NB4 (cell line): Measurements from ENCODE around the gene SLIT1.

Experiments
- MYC ChIP-seq: IDR thresholded peaks from 2 replicates; pipeline ENCODE4 v1.6.1; 2011; ENCODE audit warnings: low read depth, low read length
- POLR2A ChIP-seq: IDR thresholded peaks from 2 replicates; pipeline ENCODE4 v1.6.1; 2011; ENCODE audit warnings: mild to moderate bottlenecking; ENCODE audit not compliant: insufficient read length; ENCODE audit errors: extremely low read depth
- TF ChIP-seq, protein P1 (sequence below): IDR thresholded peaks from one replicate; pipeline ENCODE4 v1.5.1; 2012; ENCODE audit warnings: low read depth, low read length
- TF ChIP-seq, protein P2 (sequence below): IDR thresholded peaks from 2 replicates; pipeline ENCODE4 v1.6.1; 2011; ENCODE audit warnings: low read depth, low read length

- TF ChIP-seq, protein P1, sequence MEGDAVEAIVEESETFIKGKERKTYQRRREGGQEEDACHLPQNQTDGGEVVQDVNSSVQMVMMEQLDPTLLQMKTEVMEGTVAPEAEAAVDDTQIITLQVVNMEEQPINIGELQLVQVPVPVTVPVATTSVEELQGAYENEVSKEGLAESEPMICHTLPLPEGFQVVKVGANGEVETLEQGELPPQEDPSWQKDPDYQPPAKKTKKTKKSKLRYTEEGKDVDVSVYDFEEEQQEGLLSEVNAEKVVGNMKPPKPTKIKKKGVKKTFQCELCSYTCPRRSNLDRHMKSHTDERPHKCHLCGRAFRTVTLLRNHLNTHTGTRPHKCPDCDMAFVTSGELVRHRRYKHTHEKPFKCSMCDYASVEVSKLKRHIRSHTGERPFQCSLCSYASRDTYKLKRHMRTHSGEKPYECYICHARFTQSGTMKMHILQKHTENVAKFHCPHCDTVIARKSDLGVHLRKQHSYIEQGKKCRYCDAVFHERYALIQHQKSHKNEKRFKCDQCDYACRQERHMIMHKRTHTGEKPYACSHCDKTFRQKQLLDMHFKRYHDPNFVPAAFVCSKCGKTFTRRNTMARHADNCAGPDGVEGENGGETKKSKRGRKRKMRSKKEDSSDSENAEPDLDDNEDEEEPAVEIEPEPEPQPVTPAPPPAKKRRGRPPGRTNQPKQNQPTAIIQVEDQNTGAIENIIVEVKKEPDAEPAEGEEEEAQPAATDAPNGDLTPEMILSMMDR: no peak
- TF ChIP-seq POLR2A (no peak), MYC (no peak)
- TF ChIP-seq, protein P2, sequence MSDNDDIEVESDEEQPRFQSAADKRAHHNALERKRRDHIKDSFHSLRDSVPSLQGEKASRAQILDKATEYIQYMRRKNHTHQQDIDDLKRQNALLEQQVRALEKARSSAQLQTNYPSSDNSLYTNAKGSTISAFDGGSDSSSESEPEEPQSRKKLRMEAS: no peak
These were observed 22.6 kb downstream of the SLIT1 start for GRCh38 chr10:97163181-97163580.
